ENCODE results near the gene NASP. TPM values are rescaled to one million over a fixed set of nuclear protein-coding genes. Genes with fewer than 3 reads are reported as not detected.
A peak's percentile ranks its signal among the peaks of the same experiment; 100 is the strongest.

The NASP gene
- total and polyA plus RNA-seq, 9 donors: 60.4 to 122 (median 83.0) TPM

DNA sequence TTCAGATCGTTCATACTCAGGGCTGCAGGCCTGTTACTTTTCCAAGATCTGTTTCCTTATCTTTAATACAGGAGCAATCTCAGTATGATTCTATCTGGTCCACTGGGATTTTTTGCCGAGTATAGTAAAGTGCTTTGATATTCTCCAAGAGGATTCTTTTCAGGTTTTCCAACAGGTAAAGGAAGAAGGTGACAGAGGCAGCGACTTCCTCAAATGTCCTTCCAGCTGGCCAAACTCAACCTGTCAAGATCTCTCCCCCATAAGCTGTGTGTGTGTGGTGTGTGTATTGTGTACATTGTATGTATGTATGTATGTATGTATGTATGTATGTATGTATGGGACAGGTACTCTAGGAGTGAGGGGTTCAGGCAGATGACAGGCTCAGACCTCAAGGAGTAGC, 32.2 kb upstream of the NASP start:
- no peaks in the 10 kb centered on the region for H3K27me3 ChIP-seq
- peak overlapping the region; percentile 75 for H3K4me3 ChIP-seq
- no peaks in the 10 kb centered on the region for H3K36me3 ChIP-seq
- no peak for DNase-seq
- H3K27ac ChIP-seq: no peak overlapping the region
- H3K4me1 ChIP-seq (ENCODE audit: insufficient read depth): peaks cover 1% of the 10 kb centered on the region
- WGBS, 3 donors: 11 to 14% (median 13%) methylated on average over 3 of the region's 3 CpGs
- TF ChIP-seq, protein P1, sequence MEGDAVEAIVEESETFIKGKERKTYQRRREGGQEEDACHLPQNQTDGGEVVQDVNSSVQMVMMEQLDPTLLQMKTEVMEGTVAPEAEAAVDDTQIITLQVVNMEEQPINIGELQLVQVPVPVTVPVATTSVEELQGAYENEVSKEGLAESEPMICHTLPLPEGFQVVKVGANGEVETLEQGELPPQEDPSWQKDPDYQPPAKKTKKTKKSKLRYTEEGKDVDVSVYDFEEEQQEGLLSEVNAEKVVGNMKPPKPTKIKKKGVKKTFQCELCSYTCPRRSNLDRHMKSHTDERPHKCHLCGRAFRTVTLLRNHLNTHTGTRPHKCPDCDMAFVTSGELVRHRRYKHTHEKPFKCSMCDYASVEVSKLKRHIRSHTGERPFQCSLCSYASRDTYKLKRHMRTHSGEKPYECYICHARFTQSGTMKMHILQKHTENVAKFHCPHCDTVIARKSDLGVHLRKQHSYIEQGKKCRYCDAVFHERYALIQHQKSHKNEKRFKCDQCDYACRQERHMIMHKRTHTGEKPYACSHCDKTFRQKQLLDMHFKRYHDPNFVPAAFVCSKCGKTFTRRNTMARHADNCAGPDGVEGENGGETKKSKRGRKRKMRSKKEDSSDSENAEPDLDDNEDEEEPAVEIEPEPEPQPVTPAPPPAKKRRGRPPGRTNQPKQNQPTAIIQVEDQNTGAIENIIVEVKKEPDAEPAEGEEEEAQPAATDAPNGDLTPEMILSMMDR (IDR thresholded peaks at IDR 0.05): no peak
- TF ChIP-seq POLR2A (IDR thresholded peaks at IDR 0.05): no peak
- TF ChIP-seq EP300 (IDR thresholded peaks at IDR 0.05): no peak
- intact Hi-C loops (cut with DNase I): no loop called here
- no peaks in the 10 kb centered on the region for H3K9me3 ChIP-seq

DNA sequence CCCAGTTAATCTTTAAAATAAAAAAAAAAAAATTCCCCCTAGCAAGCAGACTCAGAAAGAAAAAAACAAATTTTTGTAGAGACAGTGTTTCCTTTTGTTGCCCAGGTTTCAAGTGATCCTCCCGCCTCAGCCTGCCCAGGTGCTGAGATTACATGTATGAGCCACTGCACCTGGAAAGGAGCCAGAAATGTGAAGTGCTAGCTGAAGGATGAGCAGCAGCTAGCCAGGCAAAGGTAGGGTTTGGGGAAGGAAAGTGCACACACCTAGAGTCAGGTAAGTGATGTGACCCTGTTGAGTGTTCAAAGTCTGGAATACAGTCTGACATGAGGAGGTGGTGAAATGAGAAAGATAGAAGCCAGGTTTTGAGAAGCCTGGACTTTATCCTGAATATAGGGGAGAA, 31.5 kb upstream of the NASP start:
- no peak for TF ChIP-seq EP300 (IDR thresholded peaks at IDR 0.05)
- TF ChIP-seq, protein P1 (IDR thresholded peaks at IDR 0.05): no peak
- no peak for TF ChIP-seq POLR2A (IDR thresholded peaks at IDR 0.05)
- intact Hi-C loops (cut with DNase I): no loop called here
- Histone ChIP-seq H3K27me3 (no peaks in the 10 kb centered on the region), H3K36me3 (no peaks in the 10 kb centered on the region), H3K9me3 (no peaks in the 10 kb centered on the region), H3K4me1 (ENCODE audit: insufficient read depth) (peaks cover 1% of the 10 kb centered on the region), H3K4me3 (no peak overlapping the region), H3K27ac (no peak overlapping the region)
- 88 to 92% (median 89%) methylated on average over 1 of the region's 1 CpG for WGBS, 3 donors
- no peak for DNase-seq

DNA sequence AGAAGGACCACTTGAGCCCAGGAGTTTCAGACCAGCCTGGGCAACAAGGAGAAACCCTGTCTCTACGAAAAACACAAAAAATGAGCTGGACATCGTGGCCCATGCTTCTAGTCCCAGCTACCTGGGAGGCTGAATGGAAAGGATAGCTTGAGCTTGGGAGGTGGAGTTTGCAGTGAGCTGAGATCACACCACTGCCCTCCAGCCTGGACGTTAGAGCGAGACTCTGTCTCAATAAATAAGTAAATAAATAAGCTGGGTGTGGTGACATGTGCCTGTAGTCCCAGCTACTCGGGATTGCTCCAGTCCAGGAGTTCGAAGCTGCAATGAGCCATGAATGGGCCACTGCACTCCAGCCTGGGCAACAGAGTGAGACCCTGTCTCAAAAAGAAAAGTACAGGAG, 29.6 kb upstream of the NASP start:
- H3K4me1 ChIP-seq (ENCODE audit: insufficient read depth): peaks cover 1% of the 10 kb centered on the region
- H3K27ac ChIP-seq: no peak overlapping the region
- TF ChIP-seq, protein P1 (IDR thresholded peaks at IDR 0.05): no peak
- TF ChIP-seq EP300 (IDR thresholded peaks at IDR 0.05) (no peak), POLR2A (IDR thresholded peaks at IDR 0.05) (no peak)
- DNase-seq: no peak
- WGBS, 3 donors: 82 to 88% (median 86%) methylated on average over 6 of the region's 6 CpGs
- intact Hi-C loops (cut with DNase I): no loop called here
- H3K4me3 ChIP-seq: no peak overlapping the region
- H3K36me3 ChIP-seq: no peaks in the 10 kb centered on the region
- H3K9me3 ChIP-seq: no peaks in the 10 kb centered on the region
- H3K27me3 ChIP-seq: no peaks in the 10 kb centered on the region

DNA sequence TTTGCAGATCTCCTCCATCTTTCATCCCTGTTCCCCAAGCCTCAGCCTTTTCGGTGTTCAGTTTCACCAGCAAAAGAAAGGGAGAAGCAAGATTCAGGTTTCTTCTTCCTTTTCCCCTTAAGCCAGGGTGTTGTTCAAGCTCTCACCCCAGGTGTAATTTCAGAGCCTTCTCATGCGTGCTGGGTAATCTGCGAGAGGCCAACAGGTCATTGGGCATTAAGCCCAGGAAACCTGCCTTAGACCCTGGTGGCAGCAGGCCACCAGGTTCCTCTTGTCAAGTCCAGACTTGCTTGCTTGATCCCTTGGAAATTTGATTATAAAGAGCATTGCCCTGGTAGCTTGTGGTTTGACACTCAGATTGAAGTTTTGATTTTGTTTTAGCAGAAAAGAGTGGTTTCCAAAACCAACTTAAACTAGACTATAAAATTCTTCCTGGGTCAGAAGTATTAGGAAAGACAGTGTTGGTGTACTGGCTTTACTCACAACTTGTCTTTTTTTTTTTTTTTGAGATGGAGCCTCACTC, 26.4 kb upstream of the NASP start:
- TF ChIP-seq POLR2A (IDR thresholded peaks at IDR 0.05) (no peak), EP300 (IDR thresholded peaks at IDR 0.05) (no peak)
- TF ChIP-seq, protein P1 (IDR thresholded peaks at IDR 0.05): no peak
- Histone ChIP-seq H3K27me3 (no peaks in the 10 kb centered on the region), H3K27ac (no peak overlapping the region), H3K4me1 (ENCODE audit: insufficient read depth) (no peaks in the 10 kb centered on the region), H3K4me3 (no peak overlapping the region), H3K9me3 (no peaks in the 10 kb centered on the region), H3K36me3 (no peaks in the 10 kb centered on the region)
- 77 to 85% (median 77%) methylated on average over 3 of the region's 3 CpGs for WGBS, 3 donors
- intact Hi-C loops (cut with DNase I): no loop called here
- no peak for DNase-seq

Measured in ovary (tissue), 9 donors.